ENCODE measurements around the gene MYO5C. TPM values are rescaled to one million over a fixed set of nuclear protein-coding genes. Genes with fewer than 3 reads are reported as not detected.

Gene MYO5C
- total RNA-seq, 4 donors from 2014 or later = 17.8 to 25.5 (median 23.6) TPM

- TF ChIP-seq CTCF (IDR thresholded peaks at IDR 0.05) (no peak), POLR2A (IDR thresholded peaks at IDR 0.05) (no peak)
- H3K27me3 ChIP-seq = no peaks in the 10 kb centered on the region
- DNase-seq = no peak
- H3K9me3 ChIP-seq = no peaks in the 10 kb centered on the region
- whole genome bisulfite sequencing, 2 donors = 85 to 87% methylated on average over 4 to 7 of the region's 10 CpGs
- peaks cover 0 to 36% (median 26%) of the 10 kb centered on the region in 3 donors for H3K4me1 ChIP-seq
- peaks cover 0 to 80% (median 0%) of the 10 kb centered on the region in 3 donors for H3K36me3 ChIP-seq
- intact Hi-C loops (cut with DNase I) = no loop called here
- peak overlapping the region; percentile 27 to 84 (median 74) for H3K27ac ChIP-seq
- H3K4me3 ChIP-seq = no peak overlapping the region
These were observed 34.6 kb downstream of the MYO5C start for GRCh38 chr15:52261026-52261425.

- H3K27me3 ChIP-seq = no peaks in the 10 kb centered on the region
- 80 to 100% methylated on average over 4 of the region's 4 CpGs for WGBS, 2 donors
- intact Hi-C loops (cut with DNase I) = no loop called here
These were observed 36.1 kb downstream of the MYO5C start for GRCh38 chr15:52259503-52259902.

GRCh38 chr15:52258461-52258860 is 37.1 kb downstream of the MYO5C start:
- Histone ChIP-seq H3K9me3 (no peaks in the 10 kb centered on the region), H3K4me1 (peaks cover 0 to 37% (median 26%) of the 10 kb centered on the region in 3 donors), H3K4me3 (no peak overlapping the region), H3K27me3 (no peaks in the 10 kb centered on the region), H3K36me3 (peaks cover 0 to 72% (median 0%) of the 10 kb centered on the region in 3 donors), H3K27ac (no peak overlapping the region)
- intact Hi-C loops (cut with DNase I) = no loop called here
- WGBS, 2 donors = 98% methylated on average over 5 of the region's 5 CpGs
- no peak for DNase-seq
- TF ChIP-seq POLR2A (IDR thresholded peaks at IDR 0.05) = no peak
- no peak for TF ChIP-seq CTCF (IDR thresholded peaks at IDR 0.05)

More at GRCh38 chr15:52259503-52259902, 36.1 kb downstream of the MYO5C start:
- H3K9me3 ChIP-seq = no peaks in the 10 kb centered on the region
- H3K27ac ChIP-seq = no peak overlapping the region
- TF ChIP-seq CTCF (IDR thresholded peaks at IDR 0.05) (no peak), POLR2A (IDR thresholded peaks at IDR 0.05) (no peak)
- no peak overlapping the region for H3K4me3 ChIP-seq
- no peak for DNase-seq
- H3K4me1 ChIP-seq = peaks cover 0 to 36% (median 26%) of the 10 kb centered on the region in 3 donors
- H3K36me3 ChIP-seq = peaks cover 0 to 72% (median 0%) of the 10 kb centered on the region in 3 donors

GRCh38 chr15:52257734-52258062 is 37.9 kb downstream of the MYO5C start:
- no peaks in the 10 kb centered on the region for H3K9me3 ChIP-seq
- peaks cover 0 to 67% (median 0%) of the 10 kb centered on the region in 3 donors for H3K36me3 ChIP-seq
- H3K27ac ChIP-seq = no peak overlapping the region
- intact Hi-C loops (cut with DNase I) = no loop called here
- TF ChIP-seq POLR2A (IDR thresholded peaks at IDR 0.05) (no peak), CTCF (IDR thresholded peaks at IDR 0.05) (no peak)
- WGBS, 2 donors = 61 to 86% methylated on average over 1 to 5 of the region's 5 CpGs
- no peaks in the 10 kb centered on the region for H3K27me3 ChIP-seq
- no peak for DNase-seq
- peaks cover 5 to 42% (median 27%) of the 10 kb centered on the region in 3 donors for H3K4me1 ChIP-seq
- no peak overlapping the region for H3K4me3 ChIP-seq

GRCh38 chr15:52256930-52257733 is 38.5 kb downstream of the MYO5C start:
- no peak overlapping the region for H3K4me3 ChIP-seq
- intact Hi-C loops (cut with DNase I) = no loop called here
- H3K27ac ChIP-seq = peak overlapping the region in 1 of 4 donors; percentile 10
- H3K9me3 ChIP-seq = no peaks in the 10 kb centered on the region
- H3K27me3 ChIP-seq = no peaks in the 10 kb centered on the region
- TF ChIP-seq POLR2A (IDR thresholded peaks at IDR 0.05) (no peak), CTCF (IDR thresholded peaks at IDR 0.05) (no peak)
- 72 to 80% methylated on average over 10 of the region's 10 CpGs for WGBS, 2 donors
- H3K36me3 ChIP-seq = peaks cover 0 to 62% (median 0%) of the 10 kb centered on the region in 3 donors
- DNase-seq = no peak
- H3K4me1 ChIP-seq = peaks cover 5 to 40% (median 26%) of the 10 kb centered on the region in 3 donors

Measured in esophagus squamous epithelium (tissue), 5 donors.